WTC11 (cell line): ENCODE measurements around the gene CLEC3A.

Source experiments
- AFF4 ChIP-seq: sonication (generic); formaldehyde crosslinking; IDR thresholded peaks from 2 replicates; pipeline ENCODE4 v1.8.1; 2023; ENCODE audit warnings: mild to moderate bottlenecking, missing genetic modification reagents, borderline replicate concordance
- ATF2 ChIP-seq: sonication (generic); formaldehyde crosslinking; IDR thresholded peaks from 2 replicates; pipeline ENCODE4 v1.8.1; 2022; ENCODE audit warnings: low read depth, missing genetic modification reagents, borderline replicate concordance
- ATF3 ChIP-seq: sonication (generic); formaldehyde crosslinking; conservative IDR thresholded peaks from 2 replicates; pipeline ENCODE4 v1.8.1; 2022; ENCODE audit warnings: mild to moderate bottlenecking, missing genetic modification reagents
- CREB1 ChIP-seq: sonication (generic); formaldehyde crosslinking; IDR thresholded peaks from 2 replicates; pipeline ENCODE4 v1.8.0; 2023; ENCODE audit warnings: mild to moderate bottlenecking, missing genetic modification reagents
- CTCF ChIP-seq: fragments of 200-600 bp; IDR thresholded peaks from 2 replicates; pipeline ENCODE4 v1.8.0; 2022; ENCODE audit warnings: antibody characterized with exemption
- ELF4 ChIP-seq: sonication (generic); formaldehyde crosslinking; IDR thresholded peaks from 2 replicates; pipeline ENCODE4 v1.8.1; 2022; ENCODE audit warnings: low read depth, mild to moderate bottlenecking, moderate library complexity, missing genetic modification reagents
- ESRRA ChIP-seq: sonication (generic); formaldehyde crosslinking; IDR thresholded peaks from 2 replicates; pipeline ENCODE4 v1.8.1; 2022; ENCODE audit warnings: mild to moderate bottlenecking, missing genetic modification reagents, borderline replicate concordance
- IRF2 ChIP-seq: sonication (generic); formaldehyde crosslinking; IDR thresholded peaks from 2 replicates; pipeline ENCODE4 v1.8.0; 2022; ENCODE audit warnings: low read depth, missing genetic modification reagents, borderline replicate concordance
- MAX ChIP-seq: sonication (generic); formaldehyde crosslinking; IDR thresholded peaks from 2 replicates; pipeline ENCODE4 v1.8.0; 2022; ENCODE audit warnings: mild to moderate bottlenecking, missing genetic modification reagents
- OVOL2 ChIP-seq: fragments of 250-450 bp; sonication (Bioruptor Pico); IDR thresholded peaks from 2 replicates; pipeline ENCODE4 v1.9.0; 2021; ENCODE audit warnings: mild to moderate bottlenecking, borderline replicate concordance
- ZBTB43 ChIP-seq: sonication (generic); formaldehyde crosslinking; IDR thresholded peaks from 2 replicates; pipeline ENCODE4 v1.8.1; 2023; ENCODE audit warnings: mild to moderate bottlenecking, missing genetic modification reagents
- ZNF219 ChIP-seq: sonication (generic); formaldehyde crosslinking; IDR thresholded peaks from 2 replicates; pipeline ENCODE4 v1.8.0; 2023; ENCODE audit warnings: missing genetic modification reagents, mild to moderate bottlenecking, borderline replicate concordance
- ZNF671 ChIP-seq: fragments of 250-450 bp; sonication (Bioruptor Pico); IDR thresholded peaks from 2 replicates; pipeline ENCODE4 v1.8.0; 2021; ENCODE audit warnings: mild to moderate bottlenecking

GRCh38 chr16:78075800-78076199, 53.5 kb downstream of the CLEC3A start:
- TF ChIP-seq OVOL2 (CRISPR knock-in tag) (no peak), IRF2 (CRISPR knock-in tag) (no peak), CTCF (no peak), ESRRA (CRISPR knock-in tag) (no peak), ELF4 (CRISPR knock-in tag) (no peak), MAX (no peak), CREB1 (CRISPR knock-in tag) (no peak), ATF3 (CRISPR knock-in tag) (no peak), ZNF671 (no peak), ZBTB43 (CRISPR knock-in tag) (no peak), AFF4 (CRISPR knock-in tag) (no peak), ATF2 (CRISPR knock-in tag) (no peak), ZNF219 (CRISPR knock-in tag) (no peak)
